Inflammatory macrophage (primary cell): ENCODE results near the gene GRAMD1C.

ENCODE experiments used
- DNase-seq, 2 donors: peaks; one replicate each; pipeline ENCODE4 v3.0.0-alpha.2; 2020 to 2022

Gene GRAMD1C

GRCh38 chr3:113852506-113852905 is 13.9 kb downstream of the GRAMD1C start:
- DNase-seq: no peak

- DNase-seq: no peak
Measured at GRCh38 chr3:113867506-113867905, 28.9 kb downstream of the GRAMD1C start.

DNA sequence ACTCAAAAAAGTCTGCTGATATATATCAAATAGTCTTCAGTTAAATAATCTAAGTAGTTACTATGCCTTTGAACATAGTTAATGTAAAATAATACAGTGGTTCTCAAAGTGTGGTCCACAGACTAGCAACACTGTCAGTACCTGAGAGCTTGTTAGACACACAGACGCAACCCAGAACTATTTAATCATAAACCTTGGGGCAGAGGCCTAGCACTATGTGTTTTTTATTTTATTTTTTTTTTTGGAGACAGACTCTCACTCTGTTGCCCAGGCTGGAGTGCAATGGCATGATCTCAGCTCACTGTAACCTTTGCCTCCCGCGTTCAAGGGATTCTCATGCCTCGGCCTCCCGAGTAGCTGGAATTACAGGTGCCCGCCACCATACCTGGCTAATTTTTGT is 34.7 kb downstream of the GRAMD1C start:
- no peak for DNase-seq

DNA sequence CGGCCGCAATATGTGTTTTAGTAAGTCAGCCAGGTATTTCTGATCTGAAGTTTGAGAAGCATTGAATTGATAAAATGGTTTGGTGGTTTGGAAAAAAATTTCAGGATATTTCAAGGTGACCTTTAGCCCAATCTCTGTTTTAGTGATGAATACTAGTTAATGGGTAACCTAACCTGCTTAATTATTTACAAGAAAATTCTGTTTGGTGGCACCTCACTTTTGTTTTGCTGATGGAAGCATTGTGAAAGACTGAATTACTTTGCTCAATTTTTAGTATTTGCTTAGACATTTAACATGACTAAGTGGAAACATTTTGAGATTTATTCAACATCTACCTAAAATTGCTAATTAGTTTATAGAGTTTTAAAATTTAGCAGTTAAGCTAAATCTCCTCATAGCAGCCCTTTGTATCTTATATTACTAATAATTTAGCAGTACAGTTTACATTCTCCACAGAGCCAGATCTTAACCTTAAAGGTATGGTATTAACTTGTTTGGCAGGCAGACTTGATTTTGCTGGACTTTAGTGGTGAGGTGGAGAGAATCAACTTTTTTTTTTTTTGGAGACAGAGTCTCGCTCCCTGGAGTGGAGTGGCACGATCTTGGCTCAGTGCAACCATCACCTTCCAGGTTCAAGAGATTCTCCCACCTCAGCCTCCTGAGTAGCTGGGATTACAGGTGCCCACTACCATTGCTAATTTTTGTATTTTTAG is 35.4 kb downstream of the GRAMD1C start:
- no peak for DNase-seq

- DNase-seq: no peak
Measured at GRCh38 chr3:113878403-113878802, 39.8 kb downstream of the GRAMD1C start.

- no peak for DNase-seq
Measured at GRCh38 chr3:113885050-113885449, 46.5 kb downstream of the GRAMD1C start.

DNA sequence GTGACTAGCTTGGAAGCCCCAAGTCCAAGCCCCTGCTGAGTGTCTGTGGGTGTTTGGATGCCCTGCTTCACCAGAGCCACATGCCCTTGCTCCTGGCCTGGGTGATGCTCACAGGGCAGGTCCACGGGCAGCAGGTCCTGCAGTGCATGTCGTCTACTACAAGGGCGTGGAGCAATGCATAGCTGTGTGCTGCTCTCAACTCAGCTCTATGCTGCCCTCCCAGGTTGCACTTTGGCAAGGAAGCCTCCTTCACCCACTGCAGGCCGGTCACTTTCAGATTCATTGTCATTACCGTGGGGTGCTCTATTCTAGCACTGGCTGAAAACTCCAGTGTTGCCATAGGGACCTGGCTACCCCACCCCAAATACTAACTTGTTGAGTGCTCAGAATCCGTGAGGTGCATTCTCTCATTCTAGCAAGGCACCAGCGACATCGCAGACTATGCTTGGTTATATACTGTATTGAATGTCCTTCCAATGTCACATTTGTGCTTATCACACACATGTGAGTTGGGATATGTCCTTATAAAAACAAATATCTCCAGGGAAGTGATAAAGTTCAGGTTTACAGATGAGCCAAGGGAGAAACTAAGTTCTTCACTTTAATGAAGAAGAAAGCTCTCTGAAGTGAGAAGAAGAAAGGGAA is 51.8 kb downstream of the GRAMD1C start:
- no peak for DNase-seq

DNA sequence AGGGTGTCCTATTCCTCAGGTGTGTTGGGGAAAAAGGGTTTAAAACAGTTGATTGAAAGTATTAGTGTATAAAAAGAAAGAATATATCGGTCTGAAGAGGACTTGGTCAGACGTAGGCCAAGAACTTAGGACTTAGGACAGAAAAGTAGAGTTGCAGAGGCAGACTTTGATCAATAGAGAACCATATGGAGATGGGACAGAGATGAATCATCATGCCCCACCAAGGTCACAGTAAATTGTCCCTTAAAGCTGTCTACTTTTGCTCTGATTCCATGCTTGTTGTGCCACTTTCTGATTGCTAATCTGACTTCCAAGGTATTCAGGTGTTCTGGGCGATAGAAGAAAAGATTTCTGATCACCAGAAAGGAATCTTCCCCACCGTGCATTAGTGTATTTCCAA is 56.3 kb downstream of the GRAMD1C start:
- DNase-seq: no peak

DNA sequence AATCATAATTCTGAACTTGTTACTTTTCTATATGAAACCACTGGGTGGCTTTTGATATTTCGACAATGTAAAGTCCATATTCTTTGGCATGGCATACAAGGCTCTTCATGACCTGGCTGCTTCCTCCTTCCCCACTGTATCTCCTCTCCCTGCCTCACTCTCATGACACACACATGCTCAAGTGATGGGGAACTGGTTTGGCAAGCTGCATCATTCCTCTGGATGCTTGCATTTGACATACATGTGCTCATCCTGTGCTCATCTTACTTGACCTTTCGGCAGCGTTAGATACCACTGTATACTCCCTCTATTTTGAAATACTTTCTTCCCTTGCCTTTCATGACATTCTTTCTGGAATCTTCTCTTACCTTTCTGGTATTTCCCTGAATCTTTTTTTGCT is 57.4 kb downstream of the GRAMD1C start:
- DNase-seq: no peak

- no peak for DNase-seq
Measured at GRCh38 chr3:113896930-113897329, 58.3 kb downstream of the GRAMD1C start.

DNA sequence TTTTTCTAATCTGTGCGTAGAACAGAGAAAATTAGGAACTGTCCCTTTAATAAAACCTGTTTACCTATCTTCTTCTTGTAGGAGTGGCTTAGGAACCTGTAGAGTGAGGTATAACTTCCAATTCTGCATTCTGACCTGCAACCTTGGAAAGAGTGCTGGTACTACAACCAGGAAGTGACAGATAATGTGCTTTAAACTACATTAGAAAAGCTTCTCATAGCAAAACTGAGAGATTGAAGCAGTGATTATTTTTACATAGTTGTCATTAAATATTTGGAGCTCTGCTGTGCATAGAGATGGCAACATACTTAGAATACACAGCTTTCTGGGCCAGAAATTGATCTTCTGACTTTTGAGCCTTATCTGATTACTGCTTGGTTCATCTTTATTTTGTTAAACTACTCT is 58.8 kb downstream of the GRAMD1C start:
- DNase-seq: no peak

GRCh38 chr3:113898892-113899291 is 60.3 kb downstream of the GRAMD1C start:
- DNase-seq: no peak

DNA sequence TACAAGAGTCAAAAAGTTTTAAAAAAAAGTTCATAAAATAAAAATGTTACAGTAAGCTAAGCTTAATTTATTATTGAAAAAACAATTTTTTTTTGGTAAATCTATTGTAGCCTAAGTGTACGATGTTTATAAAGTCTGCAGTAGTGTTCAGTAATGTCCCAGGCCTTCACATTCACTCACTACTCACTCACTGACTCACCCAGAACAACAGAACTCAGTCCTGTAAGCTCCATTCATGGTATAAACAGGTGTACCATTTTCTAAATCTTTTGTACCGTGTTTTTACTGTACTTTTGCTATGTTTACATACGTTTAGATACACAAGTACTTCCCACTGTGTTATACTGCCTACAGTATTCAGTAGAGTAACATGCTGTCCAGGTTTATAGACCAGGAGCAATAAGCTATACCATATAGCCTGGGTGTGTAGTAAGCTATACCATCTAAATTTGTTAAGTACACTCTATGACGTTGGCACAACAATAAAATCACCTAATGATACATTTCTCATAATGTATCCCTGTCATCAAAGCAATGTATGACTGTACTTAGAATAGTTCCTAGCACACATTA is 68.1 kb downstream of the GRAMD1C start:
- DNase-seq: no peak

DNA sequence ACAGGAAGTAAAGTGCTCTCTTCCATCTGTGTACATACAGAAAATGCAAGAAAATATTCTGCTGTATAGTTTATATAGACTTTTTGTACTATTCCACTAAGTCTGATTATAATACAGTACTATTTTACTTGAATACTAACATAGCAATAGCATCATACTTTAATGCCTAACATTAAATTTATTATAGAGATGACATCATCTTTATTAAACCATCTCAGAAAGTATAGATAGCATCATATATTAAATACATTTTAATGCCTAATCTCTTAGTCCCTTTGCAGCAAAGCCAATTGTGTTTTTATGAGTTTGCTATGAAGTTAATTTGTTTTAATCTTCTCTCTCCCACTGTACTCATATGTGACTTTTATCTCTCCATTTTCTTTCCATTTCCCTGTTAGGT is 69.5 kb downstream of the GRAMD1C start:
- DNase-seq: no peak

DNA sequence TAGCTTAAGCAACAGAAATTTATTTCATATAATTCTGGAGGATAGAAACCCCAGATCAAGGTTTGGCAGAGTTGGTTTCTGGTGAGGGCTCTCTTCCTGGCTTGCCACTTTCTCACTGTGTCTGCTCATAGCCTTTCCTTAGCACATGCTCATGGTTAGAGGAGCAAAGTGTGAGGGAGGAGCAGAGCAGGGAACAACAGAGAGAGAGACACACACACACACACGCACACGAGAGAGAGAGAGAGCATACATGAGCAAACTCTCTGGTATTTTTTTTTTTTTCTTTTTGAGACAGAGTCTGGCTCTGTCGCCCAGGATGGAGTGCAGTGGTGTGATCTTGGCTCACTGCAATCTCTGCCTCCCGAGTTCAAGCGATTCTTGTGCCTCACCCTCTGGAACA is 72.4 kb downstream of the GRAMD1C start:
- no peak for DNase-seq

GRCh38 chr3:113912552-113913236 is 74.1 kb downstream of the GRAMD1C start:
- peak in 1 of 2 donors; percentile 15 for DNase-seq

GRCh38 chr3:113914646-113915045 is 76.1 kb downstream of the GRAMD1C start:
- no peak for DNase-seq

- no peak for DNase-seq
Measured at GRCh38 chr3:113927556-113927955, 89.0 kb downstream of the GRAMD1C start.

- no peak for DNase-seq
Measured at GRCh38 chr3:113946831-113947230, 108.2 kb downstream of the GRAMD1C start.

- peak; percentile 17 to 47 for DNase-seq
Measured at GRCh38 chr3:113947372-113948014, 108.9 kb downstream of the GRAMD1C start, which contains the start of gene ZDHHC23. TSS of gene ZDHHC23 (plus strand) at chr3:113948013. CDS start at chr3:113948803, 790 bp downstream.

DNA sequence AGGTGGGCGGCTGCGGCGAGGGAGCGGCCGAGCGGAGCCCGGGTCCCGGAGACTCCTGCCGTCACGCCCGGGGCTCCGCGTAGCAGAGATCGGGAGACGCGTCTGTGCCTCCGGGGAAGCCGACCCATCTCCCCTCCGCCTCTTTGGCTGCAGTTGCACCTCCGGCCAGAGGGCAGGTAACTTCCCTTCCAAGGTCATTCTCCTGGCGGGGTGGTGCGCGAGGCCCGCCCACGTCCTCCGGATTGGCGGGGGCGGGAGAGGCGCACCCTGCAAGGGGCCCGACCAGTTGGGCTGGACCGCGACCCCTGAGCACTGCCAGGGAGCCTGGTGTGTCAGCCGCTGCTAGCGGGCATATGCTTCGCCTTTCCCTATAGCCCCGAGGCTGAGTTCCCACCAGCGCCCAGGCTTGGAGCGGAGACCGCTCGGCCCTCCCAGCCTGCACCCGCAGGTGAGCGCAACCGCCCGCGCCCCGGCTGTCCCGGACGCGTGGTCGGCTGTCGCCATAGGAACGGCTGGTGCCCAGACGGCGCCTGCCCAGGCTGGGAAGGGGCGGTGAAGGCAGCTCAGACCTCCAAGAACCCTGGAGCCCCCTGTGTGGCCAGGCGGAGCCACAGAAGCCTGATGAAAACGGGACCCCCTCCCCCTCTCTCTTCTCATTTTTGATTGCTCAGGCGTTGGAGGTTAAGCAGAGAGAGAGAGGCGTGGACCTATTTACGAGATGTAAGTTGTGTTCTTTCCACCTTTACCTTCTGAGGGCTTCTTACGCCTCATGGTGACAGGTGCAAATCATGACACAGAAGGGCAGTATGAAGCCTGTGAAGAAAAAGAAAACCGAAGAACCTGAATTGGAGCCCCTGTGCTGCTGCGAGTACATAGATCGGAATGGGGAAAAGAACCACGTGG is 109.7 kb downstream of the GRAMD1C start:
- DNase-seq: peak in 1 of 2 donors; percentile 1

DNA sequence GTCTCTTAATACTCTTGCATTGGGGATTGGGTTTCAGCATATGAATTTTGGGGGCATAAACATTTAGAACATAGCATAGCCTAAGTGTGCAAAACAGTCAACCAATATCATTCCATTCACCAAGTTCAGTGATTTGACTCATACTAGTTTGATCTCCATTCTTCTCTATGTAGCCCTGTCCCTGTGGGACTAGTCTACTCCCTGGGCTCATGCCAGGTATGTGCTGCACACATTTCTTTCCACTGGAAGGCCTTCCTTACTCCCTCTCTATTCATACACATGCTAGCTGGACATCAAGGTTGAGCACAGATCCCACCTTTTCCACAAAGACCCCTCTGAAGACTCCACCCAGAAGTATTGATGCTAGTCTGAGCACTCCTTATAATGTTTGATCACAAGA is 114.3 kb downstream of the GRAMD1C start:
- no peak for DNase-seq
